ENCODE measurements around the gene TNFRSF11A. TPM values are rescaled to one million over a fixed set of nuclear protein-coding genes. Genes with fewer than 3 reads are reported as not detected.

The TNFRSF11A gene
- total and polyA plus RNA-seq, 2 donors (not counting 1 experiment from before 2014, with no cell fraction given), result 0.01 to 1.7 TPM

DNA sequence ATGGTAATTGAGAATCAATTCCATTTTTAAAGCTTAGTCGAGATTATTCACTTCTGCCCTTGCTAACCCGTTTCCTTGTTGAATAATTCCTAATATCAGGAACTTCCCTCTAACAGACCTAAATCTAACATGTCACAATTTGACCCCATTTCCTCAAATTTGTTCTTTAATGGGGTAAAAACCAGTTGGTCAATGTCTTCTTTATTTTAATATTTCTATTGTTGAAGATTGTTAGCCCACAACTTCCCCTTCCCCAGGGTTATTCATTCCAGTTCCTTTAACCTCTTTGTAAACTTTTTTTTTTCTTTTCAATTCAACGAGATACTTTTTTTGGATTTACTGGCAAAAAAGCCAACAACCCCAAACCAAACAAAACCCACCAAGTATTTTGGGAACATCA lies 7.3 kb downstream of the TNFRSF11A start:
- no peaks in the 10 kb centered on the region for H3K9me3 ChIP-seq (ENCODE audit: control extremely low read depth in 1 of 3, control insufficient read depth in 2 of 3, insufficient read depth in 1 of 3, low read length in 2 of 3)
- H3K4me3 Mint-ChIP-seq, result no peak overlapping the region
- H3K27ac Mint-ChIP-seq, result no peak overlapping the region
- ATAC-seq (ENCODE audit: low read depth) (no peak), DNase-seq (no peak)
- no peaks in the 10 kb centered on the region for H3K4me1 Mint-ChIP-seq
- H3K4me1 ChIP-seq (ENCODE audit: control insufficient read depth in 2 of 2, insufficient read depth in 2 of 2, low read length in 2 of 2), result peaks cover under 1 to 3% of the 10 kb centered on the region in 2 donors
- no peak overlapping the region for H3K4me3 ChIP-seq (ENCODE audit: control extremely low read depth in 1 of 5, extremely low read depth in 1 of 5, insufficient read depth in 1 of 5, low read depth in 2 of 5, low read length in 4 of 5)
- peaks cover 77% of the 10 kb centered on the region for H3K27me3 Mint-ChIP-seq
- no peak for TF ChIP-seq CTCF (IDR thresholded peaks at IDR 0.05)
- TF ChIP-seq EZH2 (IDR thresholded peaks at IDR 0.05; ENCODE audit: borderline replicate concordance, insufficient read depth, low read depth, low read length, poor library complexity, severe bottlenecking), result no peak
- H3K9me3 Mint-ChIP-seq (ENCODE audit: insufficient read depth), result no peaks in the 10 kb centered on the region
- no peak overlapping the region for H3K27ac ChIP-seq (ENCODE audit: low read length in 2 of 2)
- no peak overlapping the region for H2AFZ ChIP-seq (ENCODE audit: insufficient read depth, low read depth, low read length, poor library complexity, severe bottlenecking)
- H3K4me2 ChIP-seq (replicated peaks; ENCODE audit: low read depth, low read length, poor library complexity, severe bottlenecking), result no peak overlapping the region
- H3K79me2 ChIP-seq (ENCODE audit: control insufficient read depth, insufficient read depth, low read length), result no peaks in the 10 kb centered on the region
- intact Hi-C loops (cut with micrococcal nuclease), result no loop called here
- no peaks in the 10 kb centered on the region for H4K20me1 ChIP-seq (ENCODE audit: control insufficient read depth, insufficient read depth, low read length, poor library complexity, severe bottlenecking)
- no peaks in the 10 kb centered on the region for H3K36me3 ChIP-seq (replicated peaks in 1 of 2; ENCODE audit: control extremely low read depth in 1 of 2, control insufficient read depth in 1 of 2, extremely low read depth in 1 of 2, insufficient read depth in 2 of 2, low read length in 1 of 2)
- peaks cover 0 to 47% (median 30%) of the 10 kb centered on the region in 4 experiments for H3K27me3 ChIP-seq (replicated peaks in 1 of 4; ENCODE audit: control extremely low read depth in 1 of 4, control insufficient read depth in 3 of 4, insufficient read depth in 4 of 4, low read length in 3 of 4)
- WGBS (ENCODE audit: insufficient coverage), result 30% methylated on average over 2 of the region's 3 CpGs
- POLR2A ChIA-PET, result no interaction called here
- CTCF ChIA-PET, result no interaction called here
- H3K9ac ChIP-seq (ENCODE audit: low read length), result no peak overlapping the region

DNA sequence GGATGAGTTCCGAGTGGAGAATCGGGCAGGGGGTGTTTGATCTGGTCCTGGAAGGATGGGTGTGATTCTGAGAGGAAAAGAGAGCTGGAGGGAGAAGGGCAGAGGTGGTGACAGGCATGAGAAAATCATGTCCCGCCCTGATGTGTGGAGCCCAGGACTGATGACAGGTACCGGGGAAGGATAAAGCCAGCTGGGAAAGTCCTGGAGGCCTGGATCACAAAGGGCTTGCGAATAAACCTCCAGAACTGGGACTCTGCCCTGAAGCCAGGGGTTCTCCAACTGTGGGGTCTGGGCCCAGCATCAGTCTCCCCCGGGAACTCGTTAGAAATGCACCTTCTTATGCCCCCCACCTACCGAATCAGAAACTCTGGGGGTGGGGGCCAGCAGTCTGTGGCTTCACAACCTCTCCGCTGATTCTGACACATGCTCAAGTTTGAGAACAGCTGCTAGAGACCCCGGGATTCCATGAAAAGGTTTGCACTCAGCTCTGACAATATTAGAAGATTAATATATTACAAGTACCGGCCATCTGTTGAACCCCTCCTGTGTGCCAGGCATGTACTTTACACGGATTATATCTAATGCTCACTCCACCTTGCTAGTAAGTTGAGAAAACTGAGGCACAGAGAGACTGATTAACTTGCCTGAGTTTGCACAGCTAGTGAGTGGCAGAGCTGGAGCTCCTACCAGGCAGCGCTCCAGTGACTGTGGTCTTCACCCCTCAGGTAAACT lies 8.0 kb downstream of the TNFRSF11A start:
- no peak overlapping the region for H3K27ac ChIP-seq (ENCODE audit: low read length in 2 of 2)
- peaks cover 77% of the 10 kb centered on the region for H3K27me3 Mint-ChIP-seq
- CTCF ChIA-PET, result interaction anchor here (0.8 kb wide), 1 partner anchor 121 kb away, joined by 3 read pairs; no protein-coding TSS in a partner anchor
- H2AFZ ChIP-seq (ENCODE audit: insufficient read depth, low read depth, low read length, poor library complexity, severe bottlenecking), result no peak overlapping the region
- ATAC-seq (ENCODE audit: low read depth), result no peak
- H3K9me3 Mint-ChIP-seq (ENCODE audit: insufficient read depth), result no peaks in the 10 kb centered on the region
- no peaks in the 10 kb centered on the region for H3K36me3 ChIP-seq (replicated peaks in 1 of 2; ENCODE audit: control extremely low read depth in 1 of 2, control insufficient read depth in 1 of 2, extremely low read depth in 1 of 2, insufficient read depth in 2 of 2, low read length in 1 of 2)
- peaks cover 0 to 3% of the 10 kb centered on the region in 2 donors for H3K4me1 ChIP-seq (ENCODE audit: control insufficient read depth in 2 of 2, insufficient read depth in 2 of 2, low read length in 2 of 2)
- no peak overlapping the region for H3K4me3 ChIP-seq (ENCODE audit: control extremely low read depth in 1 of 5, extremely low read depth in 1 of 5, insufficient read depth in 1 of 5, low read depth in 2 of 5, low read length in 4 of 5)
- no peak overlapping the region for H3K9ac ChIP-seq (ENCODE audit: low read length)
- no peak for DNase-seq
- no peak overlapping the region for H3K4me2 ChIP-seq (replicated peaks; ENCODE audit: low read depth, low read length, poor library complexity, severe bottlenecking)
- WGBS (ENCODE audit: insufficient coverage), result 98% methylated on average over 10 of the region's 13 CpGs
- POLR2A ChIA-PET, result no interaction called here
- TF ChIP-seq EZH2 (IDR thresholded peaks at IDR 0.05; ENCODE audit: borderline replicate concordance, insufficient read depth, low read depth, low read length, poor library complexity, severe bottlenecking), result no peak
- TF ChIP-seq CTCF (IDR thresholded peaks at IDR 0.05), result no peak
- H4K20me1 ChIP-seq (ENCODE audit: control insufficient read depth, insufficient read depth, low read length, poor library complexity, severe bottlenecking), result no peaks in the 10 kb centered on the region
- H3K27ac Mint-ChIP-seq, result no peak overlapping the region
- no peaks in the 10 kb centered on the region for H3K4me1 Mint-ChIP-seq
- H3K9me3 ChIP-seq (ENCODE audit: control extremely low read depth in 1 of 3, control insufficient read depth in 2 of 3, insufficient read depth in 1 of 3, low read length in 2 of 3), result no peaks in the 10 kb centered on the region
- H3K27me3 ChIP-seq (replicated peaks in 1 of 4; ENCODE audit: control extremely low read depth in 1 of 4, control insufficient read depth in 3 of 4, insufficient read depth in 4 of 4, low read length in 3 of 4), result peaks cover 0 to 40% (median 23%) of the 10 kb centered on the region in 4 experiments
- H3K4me3 Mint-ChIP-seq, result no peak overlapping the region
- intact Hi-C loops (cut with micrococcal nuclease), result no loop called here
- H3K79me2 ChIP-seq (ENCODE audit: control insufficient read depth, insufficient read depth, low read length), result no peaks in the 10 kb centered on the region

All from B cell (primary cell).